Renal pelvis (tissue), 4 donors: ENCODE data around the gene PTPRN2. TPM values are rescaled to one million over a fixed set of nuclear protein-coding genes. Genes with fewer than 3 reads are reported as not detected.
"Not testable (repeated sequence)": the region's sequence is repeated elsewhere in the genome, so short reads cannot be mapped to it uniquely, and the experiment has no call there.

Source experiments
- DNase-seq: peaks from one replicate; pipeline ENCODE4 v3.0.0-alpha.2; 2013
- polyA plus RNA-seq, 3 donors: library from polyadenylated mRNA; unstranded; fragments of 120-200 nt; gene quantifications; one replicate each; pipeline ENCODE4 v1.2.1, GENCODE V29; 2013; ENCODE audit not compliant: insufficient read length in 3 of 3

PTPRN2 gene
- polyA plus RNA-seq, 3 donors: 6.6 to 7.5 (median 7.4) TPM

- peak; percentile 15 for DNase-seq
These were observed 870.1 kb downstream of the PTPRN2 start for GRCh38 chr7:157717211-157718174.

- no peak for DNase-seq
These were observed 871.7 kb downstream of the PTPRN2 start for GRCh38 chr7:157715938-157716280.

GRCh38 chr7:157715071-157715937 is 872.3 kb downstream of the PTPRN2 start:
- DNase-seq: no peak

GRCh38 chr7:157714166-157715070 is 873.2 kb downstream of the PTPRN2 start:
- no peak for DNase-seq

- no peak for DNase-seq
These were observed 874.0 kb downstream of the PTPRN2 start for GRCh38 chr7:157713591-157713990.

- DNase-seq: no peak
These were observed 874.9 kb downstream of the PTPRN2 start for GRCh38 chr7:157712666-157713235.

GRCh38 chr7:157711353-157711888 is 876.2 kb downstream of the PTPRN2 start:
- no peak for DNase-seq

- DNase-seq: no peak
These were observed 877.2 kb downstream of the PTPRN2 start for GRCh38 chr7:157710396-157710795.

GRCh38 chr7:157709531-157710251 is 877.9 kb downstream of the PTPRN2 start:
- DNase-seq: no peak

- no peak for DNase-seq
These were observed 878.7 kb downstream of the PTPRN2 start for GRCh38 chr7:157708919-157709295.

GRCh38 chr7:157707983-157708918 is 879.4 kb downstream of the PTPRN2 start:
- no peak for DNase-seq

- DNase-seq: no peak
These were observed 883.3 kb downstream of the PTPRN2 start for GRCh38 chr7:157704365-157704764.

GRCh38 chr7:157703534-157704195 is 884.0 kb downstream of the PTPRN2 start:
- DNase-seq: no peak

- DNase-seq: no peak
These were observed 884.5 kb downstream of the PTPRN2 start for GRCh38 chr7:157703131-157703530.

GRCh38 chr7:157702311-157703023 is 885.2 kb downstream of the PTPRN2 start:
- DNase-seq: no peak

GRCh38 chr7:157701395-157702180 is 886.0 kb downstream of the PTPRN2 start:
- DNase-seq: not testable (repeated sequence)
